ENCODE results near the gene CHRNA10. TPM values are rescaled to one million over a fixed set of nuclear protein-coding genes. Genes with fewer than 3 reads are reported as not detected.
"Not testable (repeated sequence)": the region's sequence is repeated elsewhere in the genome, so short reads cannot be mapped to it uniquely, and the experiment has no call there.

The CHRNA10 gene
- total RNA-seq, 2 donors from 2014 or later: 1.0 TPM; not detected in 1

DNA sequence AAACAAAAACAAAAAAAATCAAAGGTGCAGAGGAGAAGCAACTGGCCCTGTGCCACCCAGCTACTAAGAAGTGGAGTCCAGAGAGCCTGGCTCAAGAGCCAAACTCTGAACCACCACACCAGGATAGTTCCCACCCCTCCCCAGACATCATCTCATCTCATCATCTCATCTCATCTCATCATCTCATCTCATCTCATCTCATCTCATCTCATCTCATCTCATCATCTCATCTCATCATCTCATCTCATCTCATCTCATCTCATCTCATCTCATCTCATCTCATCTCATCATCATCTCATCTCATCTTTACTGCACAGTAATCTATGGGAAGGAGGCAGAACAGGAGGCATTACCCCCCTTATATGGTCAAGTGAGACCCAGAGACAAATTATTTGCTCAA lies 8.3 kb downstream of the CHRNA10 start:
- H3K4me1 ChIP-seq: peaks cover 0 to 3% of the 10 kb centered on the region in 2 donors
- no peaks in the 10 kb centered on the region for H3K9me3 ChIP-seq
- H3K4me3 ChIP-seq: no peak overlapping the region
- H3K36me3 ChIP-seq: peaks cover 15% of the 10 kb centered on the region
- no peak overlapping the region for H3K27ac ChIP-seq
- H3K27me3 ChIP-seq: no peaks in the 10 kb centered on the region
- DNase-seq (ENCODE audit: low spot score): no peak
- no peak for TF ChIP-seq CTCF (IDR thresholded peaks at IDR 0.05)

DNA sequence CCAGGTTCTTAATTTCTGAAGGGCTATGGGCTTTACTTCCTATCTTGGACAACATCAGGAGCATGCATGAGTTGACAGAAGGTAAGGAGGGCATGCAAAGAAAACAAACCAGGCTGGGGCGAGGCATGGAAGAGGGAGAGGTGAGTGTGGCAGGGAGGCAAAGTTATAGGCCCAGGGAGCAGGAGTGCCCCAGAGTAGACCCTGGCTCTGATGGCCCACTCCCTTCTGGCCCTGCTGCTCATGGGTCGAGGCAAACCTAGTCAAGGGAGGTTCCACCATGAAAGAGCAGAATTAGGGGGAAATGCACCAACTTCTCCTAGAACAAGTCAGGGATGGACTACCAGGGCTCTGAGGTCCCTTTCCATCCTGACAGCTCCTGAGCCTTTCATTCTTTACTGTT lies 10.2 kb downstream of the CHRNA10 start:
- Histone ChIP-seq H3K4me3 (no peak overlapping the region), H3K9me3 (no peaks in the 10 kb centered on the region), H3K36me3 (no peaks in the 10 kb centered on the region), H3K27ac (no peak overlapping the region), H3K4me1 (peaks cover 0 to 3% of the 10 kb centered on the region in 2 donors), H3K27me3 (no peaks in the 10 kb centered on the region)
- TF ChIP-seq CTCF (IDR thresholded peaks at IDR 0.05): no peak
- DNase-seq (ENCODE audit: low spot score): no peak

GRCh38 chr11:3659595-3660515 lies 11.3 kb downstream of the CHRNA10 start:
- no peaks in the 10 kb centered on the region for H3K4me1 ChIP-seq
- no peak for DNase-seq (ENCODE audit: low spot score)
- no peak overlapping the region for H3K27ac ChIP-seq
- H3K9me3 ChIP-seq: no peaks in the 10 kb centered on the region
- TF ChIP-seq CTCF (IDR thresholded peaks at IDR 0.05): no peak
- no peak overlapping the region for H3K4me3 ChIP-seq
- H3K36me3 ChIP-seq: no peaks in the 10 kb centered on the region
- H3K27me3 ChIP-seq: no peaks in the 10 kb centered on the region

DNA sequence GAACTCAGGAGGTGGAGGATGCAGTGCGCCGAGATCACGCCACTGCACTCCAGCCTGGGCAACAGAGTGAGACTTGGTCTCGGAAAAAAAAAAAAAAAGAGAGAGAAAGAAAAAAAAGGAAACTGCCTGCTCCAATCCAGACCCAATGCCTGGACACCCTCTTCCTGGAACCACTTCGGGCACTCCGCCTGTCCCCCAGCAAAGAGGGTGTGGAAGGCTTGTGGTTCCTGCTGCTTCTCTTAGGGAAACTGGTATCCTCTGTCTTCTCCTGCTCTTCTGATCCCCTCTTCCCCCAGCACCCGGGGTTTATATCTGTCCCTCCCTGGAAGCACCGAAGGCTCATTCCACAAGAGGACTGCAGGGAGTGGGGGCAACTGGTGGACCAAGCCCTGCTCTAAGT lies 12.9 kb downstream of the CHRNA10 start:
- H3K27me3 ChIP-seq: no peaks in the 10 kb centered on the region
- DNase-seq (ENCODE audit: low spot score): no peak
- no peaks in the 10 kb centered on the region for H3K9me3 ChIP-seq
- no peak overlapping the region for H3K4me3 ChIP-seq
- no peak for TF ChIP-seq CTCF (IDR thresholded peaks at IDR 0.05)
- no peaks in the 10 kb centered on the region for H3K4me1 ChIP-seq
- H3K27ac ChIP-seq: no peak overlapping the region
- H3K36me3 ChIP-seq: no peaks in the 10 kb centered on the region

DNA sequence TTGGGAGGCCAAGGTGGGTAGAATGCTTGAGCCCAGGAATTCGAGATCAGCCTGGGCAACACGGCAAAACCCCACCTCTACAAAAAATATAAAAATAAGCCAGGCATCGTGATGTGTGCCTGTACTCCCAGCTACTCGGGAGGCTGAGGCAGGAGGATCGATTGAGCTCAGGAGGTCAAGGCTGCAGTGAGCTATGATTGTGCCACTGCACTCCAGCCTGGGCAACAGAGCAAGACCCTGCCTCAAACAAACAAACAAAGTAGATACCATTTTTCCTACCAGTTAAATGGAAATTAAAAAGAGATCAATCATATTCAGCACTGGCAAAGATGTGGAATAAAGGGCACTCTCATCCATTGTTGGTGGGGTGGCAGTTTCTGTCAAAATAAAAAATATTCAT lies 13.9 kb downstream of the CHRNA10 start:
- not testable (repeated sequence) for H3K4me3 ChIP-seq; H3K4me1 ChIP-seq; DNase-seq (ENCODE audit: low spot score); H3K27me3 ChIP-seq; H3K9me3 ChIP-seq; H3K27ac ChIP-seq; H3K36me3 ChIP-seq

GRCh38 chr11:3655547-3655946 lies 15.6 kb downstream of the CHRNA10 start:
- no peak overlapping the region for H3K4me3 ChIP-seq
- no peak for DNase-seq (ENCODE audit: low spot score)
- H3K9me3 ChIP-seq: no peaks in the 10 kb centered on the region
- no peaks in the 10 kb centered on the region for H3K27me3 ChIP-seq
- no peaks in the 10 kb centered on the region for H3K4me1 ChIP-seq
- no peaks in the 10 kb centered on the region for H3K36me3 ChIP-seq
- no peak overlapping the region for H3K27ac ChIP-seq
- TF ChIP-seq CTCF (IDR thresholded peaks at IDR 0.05): no peak

DNA sequence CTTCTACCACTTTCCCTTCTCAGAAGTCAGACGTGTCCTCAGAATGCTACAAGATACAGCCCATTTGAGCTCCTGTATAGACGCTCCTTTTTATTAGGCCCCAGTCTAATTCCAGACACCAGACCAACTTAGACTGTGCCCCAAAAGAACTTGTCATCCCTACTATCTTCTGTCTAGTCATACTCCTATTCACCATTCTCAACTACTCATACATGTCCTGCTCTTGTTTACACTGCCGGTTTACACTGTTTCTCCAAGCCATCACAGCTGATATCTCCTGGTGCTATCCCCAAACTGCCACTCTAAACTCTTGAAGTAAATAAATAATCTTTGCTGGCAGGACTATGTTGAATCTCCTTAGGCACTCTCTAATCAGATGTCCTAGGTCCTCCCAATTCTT lies 18.7 kb downstream of the CHRNA10 start:
- H3K27ac ChIP-seq; H3K36me3 ChIP-seq; H3K4me1 ChIP-seq; H3K9me3 ChIP-seq; DNase-seq (ENCODE audit: low spot score); H3K4me3 ChIP-seq; H3K27me3 ChIP-seq: not testable (repeated sequence)

DNA sequence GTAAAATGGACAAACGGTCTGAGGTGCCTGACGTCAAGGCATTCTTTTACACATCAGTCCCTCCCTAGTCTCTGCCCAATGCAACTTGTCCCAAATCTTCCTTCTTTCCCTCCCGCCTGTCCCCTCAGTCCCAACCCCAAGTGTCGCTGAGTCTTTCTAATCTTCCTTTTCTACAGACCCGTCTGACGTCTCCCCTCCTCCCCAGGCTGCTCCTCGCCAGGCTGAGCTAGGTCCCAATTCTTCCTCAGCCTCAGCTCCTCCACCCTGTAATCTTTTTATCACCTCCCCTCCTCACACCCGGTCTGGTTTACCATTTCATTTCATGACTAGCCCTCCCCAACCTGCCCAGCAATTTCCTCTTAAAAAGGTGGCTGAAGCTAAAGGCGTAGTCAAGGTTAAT lies 21.8 kb downstream of the CHRNA10 start:
- H3K4me3 ChIP-seq; H3K27ac ChIP-seq; H3K27me3 ChIP-seq; H3K36me3 ChIP-seq; H3K9me3 ChIP-seq; DNase-seq (ENCODE audit: low spot score); H3K4me1 ChIP-seq: not testable (repeated sequence)

DNA sequence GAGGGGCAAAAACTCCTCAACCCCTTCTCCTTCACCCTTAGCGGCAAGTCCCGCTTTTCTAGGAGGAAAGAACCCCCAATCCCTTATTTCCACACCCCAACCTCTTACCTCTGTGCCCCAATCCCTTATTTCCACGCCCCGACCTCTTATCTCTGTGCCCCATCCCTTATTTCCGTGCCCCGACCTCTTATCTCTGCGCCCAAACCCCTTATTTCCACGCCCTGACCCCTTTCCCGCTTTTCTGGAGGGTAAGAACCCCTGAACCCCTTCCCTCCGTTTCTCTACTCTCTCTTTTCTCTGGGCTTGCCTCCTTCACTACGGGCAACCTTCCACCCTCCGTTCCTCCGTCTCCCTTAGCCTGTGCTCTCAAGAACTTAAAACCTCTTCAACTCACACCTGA lies 22.3 kb downstream of the CHRNA10 start:
- not testable (repeated sequence) for H3K36me3 ChIP-seq; H3K9me3 ChIP-seq; H3K4me1 ChIP-seq; H3K27me3 ChIP-seq; H3K27ac ChIP-seq; H3K4me3 ChIP-seq; DNase-seq (ENCODE audit: low spot score)

Measured in right atrium auricular region (tissue), 2 donors.